SK-N-SH treated with all-trans-retinoic acid at 6 μM for 48 hours (cell line): ENCODE results near the gene SESN3.
"Not testable (repeated sequence)": the region's sequence is repeated elsewhere in the genome, so short reads cannot be mapped to it uniquely, and the experiment has no call there.

Experiments
- ATAC-seq: fragments of 200-7000 bp; cut with Tn5 transposase; 3 replicates; pipeline ENCODE4 v1.9.1; 2020; ENCODE audit warnings: mild to moderate bottlenecking, moderate library complexity
- BACH2 ChIP-seq: fragments of 250-450 bp; sonication (Bioruptor Pico); IDR thresholded peaks from 2 replicates; pipeline ENCODE4 v1.9.0; 2021; ENCODE audit warnings: mild to moderate bottlenecking, borderline replicate concordance
- CREB5 ChIP-seq: fragments of 250-450 bp; sonication (Bioruptor Pico); IDR thresholded peaks from 2 replicates; pipeline ENCODE4 v1.5.1; 2020; ENCODE audit warnings: low read depth, mild to moderate bottlenecking, moderate library complexity
- CSDC2 ChIP-seq: fragments of 250-450 bp; sonication (Bioruptor Pico); IDR thresholded peaks from 2 replicates; pipeline ENCODE4 v1.5.0; 2020; ENCODE audit warnings: mild to moderate bottlenecking, moderate library complexity
- CSRNP3 ChIP-seq: fragments of 250-450 bp; sonication (Bioruptor Pico); IDR thresholded peaks from 2 replicates; pipeline ENCODE4 v1.5.1; 2021; ENCODE audit warnings: mild to moderate bottlenecking, moderate library complexity
- ESRRG ChIP-seq: fragments of 250-450 bp; sonication (Bioruptor Pico); IDR thresholded peaks from 2 replicates; pipeline ENCODE4 v1.6.1; 2021; ENCODE audit warnings: mild to moderate bottlenecking
- GLIS3 ChIP-seq: fragments of 250-450 bp; sonication (Bioruptor Pico); IDR thresholded peaks from 2 replicates; pipeline ENCODE4 v1.5.0; 2020; ENCODE audit warnings: mild to moderate bottlenecking, moderate library complexity
- ISL1 ChIP-seq: fragments of 250-450 bp; sonication (Bioruptor Pico); IDR thresholded peaks from 2 replicates; pipeline ENCODE4 v2.1.2; 2022; ENCODE audit warnings: mild to moderate bottlenecking, moderate library complexity
- OSR1 ChIP-seq: fragments of 250-450 bp; sonication (Bioruptor Pico); IDR thresholded peaks from 2 replicates; pipeline ENCODE4 v1.8.0; 2022; ENCODE audit warnings: moderate library complexity, mild to moderate bottlenecking, inconsistent platforms
- RARB ChIP-seq: fragments of 250-450 bp; sonication (Bioruptor Pico); IDR thresholded peaks from 2 replicates; pipeline ENCODE4 v1.8.0; 2021; ENCODE audit warnings: mild to moderate bottlenecking, moderate library complexity
- SNAI2 ChIP-seq: fragments of 250-450 bp; sonication (Bioruptor Pico); IDR thresholded peaks from 2 replicates; pipeline ENCODE4 v1.5.0; 2020; ENCODE audit warnings: mild to moderate bottlenecking, moderate library complexity
- TCF4 ChIP-seq: fragments of 250-450 bp; sonication (Bioruptor Pico); IDR thresholded peaks from 2 replicates; pipeline ENCODE4 v1.8.0; 2021; ENCODE audit warnings: mild to moderate bottlenecking, moderate library complexity, borderline replicate concordance
- TOX ChIP-seq: fragments of 250-450 bp; sonication (Bioruptor Pico); IDR thresholded peaks from 2 replicates; pipeline ENCODE4 v1.8.0; 2021; ENCODE audit warnings: mild to moderate bottlenecking, moderate library complexity, borderline replicate concordance
- TSHZ2 ChIP-seq: fragments of 250-450 bp; sonication (Bioruptor Pico); IDR thresholded peaks from 2 replicates; pipeline ENCODE4 v1.5.0; 2020; ENCODE audit warnings: mild to moderate bottlenecking, moderate library complexity
- ZFP3 ChIP-seq: fragments of 250-450 bp; sonication (Bioruptor Pico); IDR thresholded peaks from 2 replicates; pipeline ENCODE4 v1.5.0; 2020; ENCODE audit warnings: mild to moderate bottlenecking, moderate library complexity
- ZNF565 ChIP-seq: fragments of 450-650 bp; formaldehyde crosslinking; conservative IDR thresholded peaks from 2 replicates; pipeline ENCODE4 v1.5.0; 2020; ENCODE audit warnings: low read depth, mild to moderate bottlenecking, moderate library complexity
- ZNF70 ChIP-seq: fragments of 450-650 bp; formaldehyde crosslinking; IDR thresholded peaks from 2 replicates; pipeline ENCODE4 v1.5.0; 2020; ENCODE audit warnings: mild to moderate bottlenecking, moderate library complexity
- ZNF8 ChIP-seq: fragments of 450-650 bp; formaldehyde crosslinking; IDR thresholded peaks from 2 replicates; pipeline ENCODE4 v1.5.0; 2020; ENCODE audit warnings: mild to moderate bottlenecking, moderate library complexity
- TF ChIP-seq, protein P1 (sequence below): fragments of 250-450 bp; sonication (Bioruptor Pico); IDR thresholded peaks from 2 replicates; pipeline ENCODE4 v1.8.0; 2020; ENCODE audit warnings: mild to moderate bottlenecking, moderate library complexity, borderline replicate concordance
- TF ChIP-seq, protein P2 (sequence below): fragments of 250-450 bp; sonication (Bioruptor Pico); IDR thresholded peaks from 2 replicates; pipeline ENCODE4 v1.8.0; 2021; ENCODE audit warnings: low read depth, mild to moderate bottlenecking, moderate library complexity, borderline replicate concordance

Gene SESN3

GRCh38 chr11:95219599-95219998 is 11.4 kb downstream of the SESN3 start:
- no peak for ATAC-seq
- TF ChIP-seq CSRNP3 (no peak), CSDC2 (no peak), GLIS3 (no peak), ISL1 (CRISPR knock-in tag) (no peak), TSHZ2 (CRISPR knock-in tag) (no peak), TCF4 (no peak), ZNF565 (CRISPR knock-in tag) (no peak), OSR1 (CRISPR knock-in tag) (no peak), RARB (CRISPR knock-in tag) (no peak), ZFP3 (CRISPR knock-in tag) (no peak)

- no peak for TF ChIP-seq RARB (CRISPR knock-in tag)
- TF ChIP-seq TCF4, result no peak
- no peak for TF ChIP-seq BACH2
- TF ChIP-seq, protein P1, sequence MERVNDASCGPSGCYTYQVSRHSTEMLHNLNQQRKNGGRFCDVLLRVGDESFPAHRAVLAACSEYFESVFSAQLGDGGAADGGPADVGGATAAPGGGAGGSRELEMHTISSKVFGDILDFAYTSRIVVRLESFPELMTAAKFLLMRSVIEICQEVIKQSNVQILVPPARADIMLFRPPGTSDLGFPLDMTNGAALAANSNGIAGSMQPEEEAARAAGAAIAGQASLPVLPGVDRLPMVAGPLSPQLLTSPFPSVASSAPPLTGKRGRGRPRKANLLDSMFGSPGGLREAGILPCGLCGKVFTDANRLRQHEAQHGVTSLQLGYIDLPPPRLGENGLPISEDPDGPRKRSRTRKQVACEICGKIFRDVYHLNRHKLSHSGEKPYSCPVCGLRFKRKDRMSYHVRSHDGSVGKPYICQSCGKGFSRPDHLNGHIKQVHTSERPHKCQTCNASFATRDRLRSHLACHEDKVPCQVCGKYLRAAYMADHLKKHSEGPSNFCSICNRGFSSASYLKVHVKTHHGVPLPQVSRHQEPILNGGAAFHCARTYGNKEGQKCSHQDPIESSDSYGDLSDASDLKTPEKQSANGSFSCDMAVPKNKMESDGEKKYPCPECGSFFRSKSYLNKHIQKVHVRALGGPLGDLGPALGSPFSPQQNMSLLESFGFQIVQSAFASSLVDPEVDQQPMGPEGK (CRISPR knock-in tag), result no peak
- no peak for TF ChIP-seq CSDC2
- TF ChIP-seq ZNF565 (CRISPR knock-in tag), result no peak
- no peak for TF ChIP-seq TOX
- no peak for ATAC-seq
Measured at GRCh38 chr11:95218149-95218548, 12.9 kb downstream of the SESN3 start.

GRCh38 chr11:95212609-95213008 is 18.4 kb downstream of the SESN3 start:
- ATAC-seq, result no peak
- no peak for TF ChIP-seq GLIS3
- TF ChIP-seq OSR1 (CRISPR knock-in tag), result no peak
- TF ChIP-seq, protein P2, sequence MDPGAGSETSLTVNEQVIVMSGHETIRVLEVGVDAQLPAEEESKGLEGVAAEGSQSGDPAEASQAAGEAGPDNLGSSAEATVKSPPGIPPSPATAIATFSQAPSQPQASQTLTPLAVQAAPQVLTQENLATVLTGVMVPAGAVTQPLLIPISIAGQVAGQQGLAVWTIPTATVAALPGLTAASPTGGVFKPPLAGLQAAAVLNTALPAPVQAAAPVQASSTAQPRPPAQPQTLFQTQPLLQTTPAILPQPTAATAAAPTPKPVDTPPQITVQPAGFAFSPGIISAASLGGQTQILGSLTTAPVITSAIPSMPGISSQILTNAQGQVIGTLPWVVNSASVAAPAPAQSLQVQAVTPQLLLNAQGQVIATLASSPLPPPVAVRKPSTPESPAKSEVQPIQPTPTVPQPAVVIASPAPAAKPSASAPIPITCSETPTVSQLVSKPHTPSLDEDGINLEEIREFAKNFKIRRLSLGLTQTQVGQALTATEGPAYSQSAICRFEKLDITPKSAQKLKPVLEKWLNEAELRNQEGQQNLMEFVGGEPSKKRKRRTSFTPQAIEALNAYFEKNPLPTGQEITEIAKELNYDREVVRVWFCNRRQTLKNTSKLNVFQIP, result no peak
- no peak for TF ChIP-seq BACH2
- no peak for TF ChIP-seq SNAI2 (CRISPR knock-in tag)
- TF ChIP-seq TSHZ2 (CRISPR knock-in tag), result no peak
- TF ChIP-seq CREB5, result no peak
- no peak for TF ChIP-seq ZNF8 (CRISPR knock-in tag)
- no peak for TF ChIP-seq ESRRG (CRISPR knock-in tag)
- no peak for TF ChIP-seq ZNF70
- no peak for TF ChIP-seq ISL1 (CRISPR knock-in tag)

GRCh38 chr11:95209535-95209934 is 21.5 kb downstream of the SESN3 start:
- ATAC-seq, result not testable (repeated sequence)
